Hepatocyte (in vitro differentiated cells): ENCODE data around the gene EEF1G.

Experiments
- CTCF ChIP-seq: fragments of 200-600 bp; sonication (generic); IDR thresholded peaks from 2 replicates; pipeline ENCODE4 v1.5.1; 2016; ENCODE audit warnings: antibody characterized with exemption, mild to moderate bottlenecking; ENCODE audit not compliant: poor library complexity
- EZH2 ChIP-seq: fragments of 200-600 bp; sonication (generic); IDR thresholded peaks from 2 replicates; pipeline ENCODE4 v1.6.1; 2016; ENCODE audit warnings: antibody characterized with exemption, mild to moderate bottlenecking, borderline replicate concordance
- EZH2phosphoT487 ChIP-seq: fragments of 200-600 bp; sonication (generic); IDR thresholded peaks from one replicate; pipeline ENCODE4 v1.6.1; 2018; ENCODE audit warnings: antibody characterized with exemption, mild to moderate bottlenecking, low read depth, moderate library complexity; ENCODE audit not compliant: unreplicated experiment, severe bottlenecking

GRCh38 chr11:62607714-62608113 is 34.0 kb upstream of the EEF1G start:
- TF ChIP-seq EZH2phosphoT487 = no peak
- TF ChIP-seq CTCF = no peak
- TF ChIP-seq EZH2 = no peak
